Activated effector memory CD4-positive, alpha-beta T cell treated with Interleukin-2 at 50 U/mL for 16 hours (primary cell): ENCODE data around the gene FSIP1.

ENCODE experiments used
- DNase-seq: peaks from one replicate; pipeline ENCODE4 v3.0.0-alpha.2; 2020

FSIP1 gene

DNA sequence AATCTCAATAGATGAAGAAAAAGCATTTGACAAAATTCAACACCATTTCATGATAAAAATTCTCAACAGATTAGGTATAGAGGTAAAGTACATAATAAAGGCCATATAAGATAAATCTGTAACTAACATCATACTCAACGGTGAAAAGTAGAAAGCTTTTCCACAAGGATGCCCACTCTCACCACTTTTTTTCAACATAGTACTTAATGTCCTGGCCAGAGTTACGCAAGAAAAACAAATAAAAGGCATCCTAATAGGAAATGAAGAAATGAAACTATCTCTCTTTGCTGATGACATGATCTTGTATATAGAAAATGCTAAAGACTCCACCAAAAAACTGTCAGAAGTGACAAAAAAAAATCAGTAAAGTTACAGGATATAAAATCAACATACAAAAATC, 168.8 kb downstream of the FSIP1 start:
- DNase-seq, result no peak

DNA sequence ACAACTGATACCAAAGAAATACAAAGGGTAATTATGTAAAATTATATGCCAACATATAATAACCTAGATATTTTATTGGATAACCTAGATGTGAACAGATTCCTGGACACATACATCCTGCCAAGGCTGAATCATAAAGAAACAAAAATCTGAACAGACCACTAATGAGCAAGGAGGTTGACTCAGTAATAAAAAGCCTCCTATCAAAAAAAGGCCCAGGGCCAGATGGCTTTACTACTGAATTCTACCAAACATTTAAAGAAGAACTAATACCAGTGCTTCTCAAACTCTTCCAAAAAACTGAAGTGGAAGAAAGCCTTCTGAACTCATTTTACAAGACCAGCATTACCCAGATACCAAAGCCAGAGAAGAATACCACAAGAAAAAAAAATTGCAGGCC, 169.4 kb downstream of the FSIP1 start:
- no peak for DNase-seq

DNA sequence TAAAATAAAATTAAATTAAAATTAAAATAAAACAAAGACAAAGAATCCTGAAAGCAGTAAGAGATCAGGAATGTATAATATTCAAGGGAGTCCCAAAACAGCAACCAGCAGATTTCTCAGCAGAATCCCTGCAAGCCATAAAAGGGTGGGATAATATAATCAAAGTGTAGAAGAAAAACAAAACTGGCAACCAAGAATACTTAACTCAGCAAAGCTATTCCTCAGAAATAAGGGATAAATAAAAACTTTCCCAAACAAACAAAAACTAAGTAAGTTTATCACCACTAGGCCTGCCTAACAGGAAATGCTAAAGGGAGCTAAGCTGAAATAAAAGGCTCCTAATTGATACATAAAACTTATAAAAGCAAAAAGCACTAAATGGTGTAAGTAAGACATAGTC, 172.0 kb downstream of the FSIP1 start:
- DNase-seq, result no peak

DNA sequence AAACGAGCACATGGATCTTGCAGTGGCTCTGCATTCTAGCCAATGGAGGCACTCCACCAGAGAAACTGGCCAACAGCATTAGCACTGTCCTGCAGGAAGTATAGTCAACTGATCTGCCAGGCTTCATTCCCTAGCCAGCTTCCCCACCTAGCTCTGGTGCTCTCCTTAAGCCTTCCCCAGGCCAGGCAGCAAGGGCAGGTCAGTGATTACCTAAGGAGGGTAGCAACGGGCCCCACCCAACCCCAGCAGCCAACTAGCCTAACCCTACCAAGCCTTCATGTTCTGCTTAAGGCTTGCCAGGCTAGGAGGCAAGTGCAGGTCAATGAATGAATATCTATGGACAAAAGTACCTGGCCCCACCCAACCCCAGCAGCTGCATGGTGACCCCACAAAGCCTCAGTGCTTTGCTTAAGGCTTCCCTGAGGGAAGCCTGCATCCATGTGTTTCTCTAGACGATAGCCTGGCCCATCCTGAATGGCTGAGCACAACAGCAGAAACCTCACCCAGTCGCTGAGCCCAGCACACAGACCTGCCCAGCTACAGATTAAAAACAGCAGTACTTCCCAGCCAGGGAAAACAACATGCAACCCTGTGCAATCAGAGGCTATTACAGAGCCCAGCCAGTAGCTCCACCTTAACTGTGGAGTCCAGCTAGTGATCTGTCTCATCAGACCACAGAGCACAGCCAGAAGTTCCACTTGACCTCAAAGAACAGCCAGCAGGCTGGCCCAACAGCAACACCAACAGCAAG, 173.3 kb downstream of the FSIP1 start:
- no peak for DNase-seq

DNA sequence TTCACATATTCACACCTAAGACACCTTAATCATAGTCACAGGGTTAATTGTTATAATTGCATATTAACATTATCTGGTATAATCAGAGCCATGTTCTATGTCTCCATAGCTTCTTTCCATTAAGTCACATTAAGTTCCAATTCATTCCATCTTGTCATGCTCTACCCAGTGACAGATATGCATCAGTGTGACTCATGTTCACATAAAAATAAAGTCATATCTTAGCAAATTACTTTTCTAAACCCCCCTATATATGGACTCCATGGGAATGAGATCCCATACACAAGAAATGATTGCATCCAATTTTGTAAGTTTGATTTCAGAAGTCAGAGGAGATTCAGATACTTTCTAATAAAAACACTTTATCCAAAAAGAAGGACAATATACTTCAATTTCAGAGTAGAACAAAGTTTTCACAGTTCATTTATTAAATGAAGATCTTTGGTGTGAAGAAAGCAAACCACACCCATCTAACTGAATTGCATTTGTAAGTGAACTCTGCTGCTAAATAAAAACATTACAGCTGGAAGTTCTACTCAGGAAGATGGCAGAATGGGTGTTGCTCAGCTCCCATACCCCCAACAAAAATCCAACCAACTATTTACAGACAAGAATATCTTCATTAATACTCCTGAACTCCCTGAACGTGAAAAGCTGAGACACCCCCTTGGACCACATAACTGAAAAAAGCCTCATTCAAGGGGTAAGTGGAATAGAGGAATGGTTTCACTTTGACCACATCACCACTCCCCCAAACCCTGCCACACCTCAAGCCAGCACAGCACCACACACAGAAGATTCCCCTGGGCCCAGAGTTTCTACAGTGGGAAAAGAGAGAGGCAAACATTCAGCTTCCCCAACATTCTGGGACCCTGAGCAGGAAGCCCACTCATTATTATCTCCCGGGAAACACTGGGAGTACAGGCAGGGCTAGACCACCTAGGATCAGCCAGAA, 174.2 kb downstream of the FSIP1 start:
- DNase-seq, result no peak

DNA sequence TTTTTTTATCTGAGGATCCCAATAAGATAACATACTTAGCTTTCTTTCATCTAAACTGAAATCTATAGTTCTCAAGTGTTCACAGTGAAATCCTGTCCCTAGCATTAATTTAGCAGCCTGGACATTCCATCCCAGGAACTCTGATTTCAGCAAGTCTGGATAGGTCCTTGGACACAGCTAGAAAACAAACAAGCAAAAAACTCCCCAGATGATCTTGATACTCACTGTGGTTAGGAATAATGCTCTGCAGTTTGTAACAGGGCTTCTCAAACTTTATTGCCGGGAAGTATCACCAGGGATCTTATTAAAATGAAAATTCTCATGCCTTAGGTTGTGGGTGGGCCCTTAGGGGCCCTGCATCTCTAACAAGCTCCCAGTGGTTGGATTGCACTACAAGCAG, 177.5 kb downstream of the FSIP1 start:
- DNase-seq, result no peak

DNA sequence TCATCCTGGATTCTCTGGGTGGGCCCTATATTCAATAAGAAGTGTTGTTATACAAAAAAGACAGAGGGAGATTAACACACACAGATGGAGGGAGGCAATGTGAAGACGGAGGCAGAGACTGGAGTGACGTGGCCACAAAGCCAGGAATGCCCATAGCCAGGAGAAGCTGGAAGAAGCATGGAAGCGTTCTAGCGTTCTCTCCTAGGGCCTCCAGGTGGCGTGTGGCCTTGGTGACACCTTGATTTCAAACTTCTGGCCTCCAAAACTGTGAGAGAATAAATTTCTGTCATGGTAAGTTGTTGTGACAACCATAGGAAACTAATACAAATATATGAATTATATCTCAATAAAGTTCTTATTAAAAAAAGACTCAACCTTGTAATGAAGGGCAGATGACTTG, 180.5 kb downstream of the FSIP1 start:
- DNase-seq, result no peak

DNA sequence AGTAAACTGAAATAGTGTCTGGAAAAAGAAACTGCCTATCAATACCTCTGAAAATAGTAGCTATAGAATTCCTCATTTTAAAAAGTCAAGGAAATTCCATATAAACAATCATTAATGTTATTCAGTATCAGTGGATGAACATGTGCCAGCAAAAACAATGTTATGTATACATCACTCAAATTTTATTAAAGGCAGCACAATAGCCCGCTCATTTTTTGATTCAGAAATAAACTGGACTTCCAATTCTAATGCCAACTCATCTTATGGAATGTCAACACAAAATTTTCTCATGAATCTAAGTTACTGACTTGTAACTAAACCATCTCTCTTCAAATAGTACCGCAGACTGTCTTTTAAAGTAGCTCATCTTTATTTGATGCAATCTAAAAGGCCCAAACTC, 182.8 kb downstream of the FSIP1 start:
- DNase-seq, result no peak

DNA sequence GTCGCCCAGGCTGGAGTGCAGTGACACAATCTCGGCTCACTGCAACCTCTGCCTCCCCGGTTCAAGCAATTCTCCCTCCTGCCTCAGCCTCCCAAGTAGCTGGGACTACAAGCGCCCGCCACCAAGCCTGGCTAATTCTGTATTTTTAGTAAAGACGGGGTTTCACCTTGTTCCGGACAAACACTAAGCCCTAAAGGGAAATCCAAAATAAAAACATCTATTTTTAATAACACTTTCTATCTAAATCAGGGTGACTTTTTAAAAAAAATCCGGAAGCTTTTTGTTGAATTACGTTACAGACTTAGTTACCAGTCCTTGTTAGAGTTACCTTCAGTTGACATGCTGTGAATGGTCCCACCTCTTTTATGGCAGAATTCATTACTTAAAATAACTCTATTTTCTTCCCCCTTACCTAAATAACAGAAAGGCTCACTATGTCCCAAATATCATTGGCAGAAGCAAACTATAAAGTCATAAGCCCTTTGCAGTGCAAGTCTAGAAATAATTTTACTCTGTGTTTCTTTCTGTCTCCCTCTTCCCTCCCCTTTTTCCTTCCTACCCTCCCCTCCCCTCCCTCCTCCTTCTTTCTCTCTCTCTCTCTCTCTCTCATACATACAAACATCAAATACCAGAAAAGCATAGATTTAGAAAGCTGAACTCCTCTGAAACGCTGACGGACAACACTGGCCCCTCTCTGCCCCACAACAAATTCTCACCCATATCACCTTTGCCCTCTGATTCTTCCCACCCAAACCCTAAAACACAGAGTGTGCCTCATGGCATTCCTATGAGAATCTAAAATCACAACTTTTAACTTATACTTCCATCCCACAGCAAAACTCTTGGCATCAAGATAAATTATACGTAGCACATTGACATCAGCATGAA, 183.4 kb downstream of the FSIP1 start:
- no peak for DNase-seq

DNA sequence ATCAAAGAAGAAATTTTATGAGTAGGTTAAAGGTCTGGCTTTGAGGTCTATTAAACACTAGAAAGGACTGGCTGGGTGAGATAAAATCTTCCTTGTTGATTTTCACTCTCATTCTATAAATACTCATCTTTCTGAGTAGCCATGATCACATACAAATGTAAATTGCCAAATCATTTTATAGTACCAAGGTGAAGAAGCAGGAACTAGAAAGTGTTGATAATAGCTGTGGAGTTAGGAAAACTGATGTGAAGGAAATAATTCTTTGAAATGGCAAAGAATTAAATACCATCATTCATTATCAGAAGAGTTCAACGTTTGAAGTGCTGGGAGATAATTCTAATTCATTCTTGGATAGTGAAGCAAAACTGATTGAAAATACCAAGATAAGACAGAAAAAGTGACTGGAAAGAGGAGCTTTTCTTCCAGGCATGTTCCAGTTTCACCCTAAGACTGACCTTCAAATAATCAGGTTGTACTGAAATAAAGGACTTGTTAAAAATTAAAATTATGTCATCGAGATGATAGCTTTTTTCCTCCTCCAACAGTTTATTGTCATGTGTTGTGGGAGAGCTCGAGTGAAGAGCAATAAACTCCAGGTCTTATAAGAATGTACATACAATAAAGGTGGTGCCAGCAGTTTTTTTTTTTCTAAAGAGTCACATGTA, 184.3 kb downstream of the FSIP1 start:
- DNase-seq, result no peak

DNA sequence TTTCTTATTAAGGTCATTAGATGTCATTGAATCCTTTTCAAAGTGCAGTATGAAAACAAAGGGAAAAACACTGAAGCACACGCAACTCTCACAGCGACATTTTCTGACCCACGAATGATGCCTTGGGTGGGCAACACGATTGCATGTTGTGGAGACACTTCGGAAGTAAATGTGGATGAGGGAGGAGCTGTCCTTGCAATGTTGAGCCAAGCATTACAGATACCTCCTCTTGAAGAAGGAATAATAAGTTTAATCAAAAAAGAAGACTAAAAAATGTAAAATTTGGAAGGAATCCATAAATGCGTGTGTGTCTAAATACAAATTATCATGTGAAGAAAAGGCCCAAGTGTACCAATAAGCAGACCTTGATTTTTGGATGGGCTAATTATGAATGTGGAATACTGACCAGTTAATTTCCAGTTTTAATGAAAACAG, 184.9 kb downstream of the FSIP1 start:
- DNase-seq, result no peak

DNA sequence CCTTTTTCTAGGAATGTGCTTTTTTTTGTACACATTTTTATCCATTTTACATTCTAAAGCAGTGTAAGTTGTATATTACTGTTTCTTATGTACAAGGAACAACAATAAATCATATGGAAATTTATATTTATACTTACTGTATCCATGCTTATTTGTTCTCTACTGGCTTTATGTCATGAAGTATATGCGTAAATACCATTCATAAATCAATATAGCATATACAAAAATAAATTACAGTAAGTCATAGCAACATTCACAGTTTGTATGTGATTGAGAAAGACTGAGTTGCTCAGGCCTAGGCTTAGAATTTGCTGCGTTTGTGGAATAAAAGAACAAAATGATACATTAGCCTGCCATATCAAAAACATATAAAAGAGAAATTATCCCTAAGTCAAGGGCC, 185.3 kb downstream of the FSIP1 start:
- no peak for DNase-seq

DNA sequence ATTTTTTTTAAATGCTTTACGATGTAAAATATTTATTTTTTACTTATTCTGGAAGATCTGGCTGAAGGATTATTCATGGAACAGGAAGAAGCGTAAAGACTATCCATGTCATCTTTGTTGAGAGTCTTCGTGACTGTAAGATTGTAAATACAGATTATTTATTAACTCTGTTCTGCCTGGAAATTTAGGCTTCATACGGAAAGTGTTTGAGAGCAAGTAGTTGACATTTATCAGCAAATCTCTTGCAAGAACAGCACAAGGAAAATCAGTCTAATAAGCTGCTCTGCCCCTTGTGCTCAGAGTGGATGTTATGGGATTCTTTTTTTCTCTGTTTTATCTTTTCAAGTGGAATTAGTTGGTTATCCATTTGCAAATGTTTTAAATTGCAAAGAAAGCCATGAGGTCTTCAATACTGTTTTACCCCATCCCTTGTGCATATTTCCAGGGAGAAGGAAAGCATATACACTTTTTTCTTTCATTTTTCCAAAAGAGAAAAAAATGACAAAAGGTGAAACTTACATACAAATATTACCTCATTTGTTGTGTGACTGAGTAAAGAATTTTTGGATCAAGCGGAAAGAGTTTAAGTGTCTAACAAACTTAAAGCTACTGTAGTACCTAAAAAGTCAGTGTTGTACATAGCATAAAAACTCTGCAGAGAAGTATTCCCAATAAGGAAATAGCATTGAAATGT, 186.1 kb downstream of the FSIP1 start:
- no peak for DNase-seq

DNA sequence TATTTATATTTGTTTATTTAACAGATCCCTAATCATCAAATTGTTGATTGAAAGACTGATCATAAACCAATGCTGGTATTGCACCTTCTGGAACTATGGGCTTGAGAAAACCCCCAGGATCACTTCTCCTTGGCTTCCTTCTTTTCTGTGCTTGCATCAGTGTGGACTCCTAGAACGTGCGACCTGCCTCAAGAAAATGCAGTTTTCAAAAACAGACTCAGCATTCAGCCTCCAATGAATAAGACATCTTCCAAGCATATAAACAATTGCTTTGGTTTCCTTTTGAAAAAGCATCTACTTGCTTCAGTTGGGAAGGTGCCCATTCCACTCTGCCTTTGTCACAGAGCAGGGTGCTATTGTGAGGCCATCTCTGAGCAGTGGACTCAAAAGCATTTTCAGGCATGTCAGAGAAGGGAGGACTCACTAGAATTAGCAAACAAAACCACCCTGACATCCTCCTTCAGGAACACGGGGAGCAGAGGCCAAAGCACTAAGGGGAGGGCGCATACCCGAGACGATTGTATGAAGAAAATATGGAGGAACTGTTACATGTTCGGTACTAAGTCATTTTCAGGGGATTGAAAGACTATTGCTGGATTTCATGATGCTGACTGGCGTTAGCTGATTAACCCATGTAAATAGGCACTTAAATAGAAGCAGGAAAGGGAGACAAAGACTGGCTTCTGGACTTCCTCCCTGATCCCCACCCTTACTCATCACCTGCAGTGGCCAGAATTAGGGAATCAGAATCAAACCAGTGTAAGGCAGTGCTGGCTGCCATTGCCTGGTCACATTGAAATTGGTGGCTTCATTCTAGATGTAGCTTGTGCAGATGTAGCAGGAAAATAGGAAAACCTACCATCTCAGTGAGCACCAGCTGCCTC, 187.1 kb downstream of the FSIP1 start:
- no peak for DNase-seq

DNA sequence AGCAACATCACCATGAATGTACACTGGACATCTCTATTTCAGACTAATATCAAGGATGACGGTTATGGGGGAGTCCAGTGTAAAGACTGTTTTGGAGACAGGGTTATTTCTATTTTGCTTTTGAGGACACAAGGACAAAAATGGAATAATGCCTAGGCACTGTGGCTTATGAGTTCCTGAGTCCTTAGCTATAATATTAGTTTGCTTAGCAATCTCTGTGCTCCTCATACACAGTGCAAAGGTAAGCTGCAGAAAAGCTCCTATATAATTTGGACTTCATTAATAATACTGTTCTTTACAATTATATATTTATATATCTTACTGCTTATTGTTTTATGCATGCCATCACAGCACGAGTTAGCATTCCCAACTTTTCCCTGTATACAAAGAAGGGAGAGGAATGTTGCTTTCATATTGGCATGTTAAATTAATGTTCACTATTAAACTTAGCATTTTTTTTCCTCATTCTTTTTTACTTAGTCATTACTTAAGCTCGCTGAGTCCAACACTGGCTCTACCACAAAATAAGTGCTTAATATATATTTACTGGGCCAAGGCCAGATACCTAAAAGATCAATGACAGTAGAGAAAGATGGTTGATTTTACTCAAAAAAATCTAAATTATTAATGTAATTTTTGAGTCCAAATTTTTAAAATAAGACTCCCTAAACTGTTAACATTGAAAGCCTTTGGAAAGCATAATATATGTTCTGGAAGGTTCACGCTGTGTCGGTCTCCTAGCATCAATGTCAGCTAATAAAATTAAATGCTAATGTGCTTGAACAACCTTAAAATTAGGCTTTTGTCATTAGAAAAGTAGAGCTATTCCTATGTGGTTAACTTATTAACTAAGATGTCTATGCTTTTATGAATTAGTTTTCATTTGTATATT, 187.9 kb downstream of the FSIP1 start:
- no peak for DNase-seq

DNA sequence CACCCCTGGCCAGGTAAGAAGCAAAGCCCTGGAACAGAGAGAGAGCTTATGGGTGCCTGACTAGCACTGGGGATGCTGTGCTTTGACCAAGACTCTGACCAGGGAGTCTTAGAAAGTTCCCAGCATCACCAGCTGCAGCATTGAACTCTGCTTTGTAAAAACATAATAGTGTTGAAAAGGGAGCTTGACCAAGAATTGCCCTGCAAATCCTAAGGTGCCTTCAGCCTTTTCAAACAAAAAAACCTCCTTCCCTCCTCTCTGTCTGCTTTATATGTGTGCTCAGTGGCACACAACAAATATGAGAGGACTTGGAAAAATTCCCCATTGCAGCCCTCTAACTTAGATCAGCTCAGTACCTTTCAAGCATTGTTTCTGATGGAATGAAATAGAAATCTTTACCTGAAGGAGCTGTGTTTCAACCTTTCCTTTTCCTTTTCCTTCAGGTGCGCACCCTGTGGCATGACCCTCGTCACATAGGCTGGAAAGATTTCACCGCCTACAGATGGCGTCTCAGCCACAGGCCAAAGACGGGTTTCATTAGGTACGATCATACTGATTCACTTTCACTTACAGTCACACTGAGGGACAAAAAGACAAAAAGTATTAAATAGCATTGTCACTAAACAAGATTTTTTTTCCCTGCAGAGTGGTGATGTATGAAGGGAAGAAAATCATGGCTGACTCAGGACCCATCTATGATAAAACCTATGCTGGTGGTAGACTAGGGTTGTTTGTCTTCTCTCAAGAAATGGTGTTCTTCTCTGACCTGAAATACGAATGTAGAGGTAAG, 188.8 kb downstream of the FSIP1 start:
- DNase-seq, result peak; percentile 29

DNA sequence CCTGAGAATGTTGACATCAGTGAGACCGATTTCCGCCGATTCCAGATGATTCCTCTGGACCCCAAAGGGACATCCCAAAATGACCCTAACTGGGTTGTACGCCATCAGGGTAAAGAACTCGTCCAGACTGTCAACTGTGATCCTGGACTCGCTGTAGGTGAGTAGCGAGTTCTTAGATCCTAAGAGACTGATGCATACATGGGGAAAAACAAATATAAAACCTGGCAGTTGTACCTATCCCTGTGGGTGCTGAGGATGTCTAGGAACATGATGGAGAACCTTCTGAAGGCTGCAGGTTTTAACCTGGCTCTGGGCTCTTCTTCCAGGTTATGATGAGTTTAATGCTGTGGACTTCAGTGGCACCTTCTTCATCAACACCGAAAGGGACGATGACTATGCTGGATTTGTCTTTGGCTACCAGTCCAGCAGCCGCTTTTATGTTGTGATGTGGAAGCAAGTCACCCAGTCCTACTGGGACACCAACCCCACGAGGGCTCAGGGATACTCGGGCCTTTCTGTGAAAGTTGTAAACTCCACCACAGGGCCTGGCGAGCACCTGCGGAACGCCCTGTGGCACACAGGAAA, 189.5 kb downstream of the FSIP1 start:
- no peak for DNase-seq

DNA sequence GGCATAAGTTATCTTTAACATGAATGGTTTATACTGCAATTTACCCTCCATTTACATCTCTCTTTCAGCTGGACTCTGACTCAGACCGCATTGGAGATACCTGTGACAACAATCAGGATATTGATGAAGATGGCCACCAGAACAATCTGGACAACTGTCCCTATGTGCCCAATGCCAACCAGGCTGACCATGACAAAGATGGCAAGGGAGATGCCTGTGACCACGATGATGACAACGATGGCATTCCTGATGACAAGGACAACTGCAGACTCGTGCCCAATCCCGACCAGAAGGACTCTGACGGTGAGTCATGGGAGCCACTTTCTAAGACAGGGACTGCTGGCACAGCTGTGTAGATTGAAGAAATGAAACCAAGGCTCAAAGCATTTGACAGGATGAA, 190.1 kb downstream of the FSIP1 start:
- no peak for DNase-seq
